ENCODE measurements around the gene CYTL1. TPM values are rescaled to one million over a fixed set of nuclear protein-coding genes. Genes with fewer than 3 reads are reported as not detected.

CYTL1 gene
- total RNA-seq, 2 experiments from 2014 or later = not detected

DNA sequence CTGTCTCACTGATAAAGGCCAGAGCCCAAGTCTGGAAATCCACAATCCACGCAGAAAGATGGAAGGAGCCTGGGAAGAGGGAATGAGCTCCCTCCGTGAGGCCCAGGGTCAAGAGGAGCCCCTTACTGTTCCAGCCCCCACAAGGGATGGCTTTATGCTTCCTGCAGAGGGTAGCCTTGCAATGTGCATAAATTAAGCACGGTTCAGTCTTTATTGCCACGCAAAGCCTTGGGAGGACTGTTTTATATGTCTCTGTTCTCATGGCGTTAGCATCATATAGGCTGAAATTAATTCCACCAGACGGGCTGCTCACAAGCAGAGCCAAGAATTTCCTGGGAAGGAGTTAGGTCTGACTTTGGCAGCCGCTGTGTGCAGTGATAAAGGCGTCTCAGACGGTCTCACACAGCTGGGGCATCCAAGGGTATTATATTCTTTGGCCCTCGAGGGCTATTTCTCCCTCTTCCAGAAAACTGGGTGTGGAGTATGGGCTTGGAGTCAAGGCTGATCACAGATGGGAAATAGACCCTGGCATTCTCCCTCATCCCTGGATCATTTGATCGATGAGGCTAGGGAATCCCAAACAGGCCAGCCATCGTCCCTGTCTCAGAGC lies 38.5 kb downstream of the CYTL1 start:
- ATAC-seq (no peak), DNase-seq (no peak)
- no peak overlapping the region for H3K27ac Mint-ChIP-seq
- no peak for TF ChIP-seq CTCF (IDR thresholded peaks at IDR 0.05)
- no peak overlapping the region for H3K4me3 Mint-ChIP-seq
- intact Hi-C loops (cut with micrococcal nuclease) = no loop called here
- peaks cover 2% of the 10 kb centered on the region for H3K9me3 Mint-ChIP-seq
- CTCF ChIA-PET = no interaction called here
- no peaks in the 10 kb centered on the region for H3K36me3 Mint-ChIP-seq (ENCODE audit: low read depth)
- peaks cover 1% of the 10 kb centered on the region for H3K27me3 Mint-ChIP-seq
- no peaks in the 10 kb centered on the region for H3K4me1 Mint-ChIP-seq (ENCODE audit: low read depth)
- POLR2A ChIA-PET = no interaction called here

DNA sequence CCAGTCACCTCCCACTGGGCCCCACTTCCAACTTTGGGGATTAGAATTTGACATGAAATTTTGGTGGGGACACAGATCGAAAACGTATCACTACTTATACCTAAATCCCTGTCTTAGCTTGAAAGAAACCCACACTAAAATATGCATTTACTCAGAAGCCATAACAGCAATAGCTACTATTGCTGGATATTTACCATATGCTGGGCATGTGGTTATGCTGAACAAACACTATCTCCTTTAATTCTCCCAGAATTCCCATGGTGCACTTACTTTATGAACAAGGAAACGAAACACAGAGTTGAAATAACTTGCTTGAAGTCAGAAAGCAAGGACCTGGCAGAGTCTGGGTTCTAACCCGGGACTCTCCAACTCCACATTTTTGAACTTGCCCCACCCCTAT lies 39.3 kb downstream of the CYTL1 start:
- CTCF ChIA-PET = no interaction called here
- no peaks in the 10 kb centered on the region for H3K4me1 Mint-ChIP-seq (ENCODE audit: low read depth)
- no peak for ATAC-seq
- no peak for DNase-seq
- no peak for TF ChIP-seq CTCF (IDR thresholded peaks at IDR 0.05)
- POLR2A ChIA-PET = no interaction called here
- H3K27me3 Mint-ChIP-seq = peaks cover 1% of the 10 kb centered on the region
- peaks cover 10% of the 10 kb centered on the region for H3K9me3 Mint-ChIP-seq
- no peaks in the 10 kb centered on the region for H3K36me3 Mint-ChIP-seq (ENCODE audit: low read depth)
- H3K4me3 Mint-ChIP-seq = no peak overlapping the region
- intact Hi-C loops (cut with micrococcal nuclease) = no loop called here
- no peak overlapping the region for H3K27ac Mint-ChIP-seq

DNA sequence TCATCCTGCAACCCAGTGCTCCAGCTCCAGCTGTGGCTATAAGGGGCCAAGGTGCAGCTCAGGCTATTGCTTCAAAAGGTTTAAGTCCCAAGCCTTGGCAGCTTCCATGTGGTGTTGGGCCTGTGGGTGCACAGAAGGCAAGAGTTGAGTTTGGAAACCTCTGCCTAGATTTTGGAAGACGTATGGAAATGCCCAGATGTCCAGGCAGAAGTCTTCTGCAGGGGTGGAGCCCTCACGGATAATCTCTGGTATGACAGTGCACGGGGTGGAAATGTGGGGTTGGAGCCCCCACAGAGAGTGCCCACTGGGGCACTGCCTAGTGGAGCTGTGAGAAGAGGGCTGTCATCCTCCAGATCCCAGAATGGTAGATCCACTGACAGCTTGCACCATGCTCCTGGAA lies 44.5 kb downstream of the CYTL1 start:
- Mint-ChIP-seq H3K27me3 (peaks cover 5% of the 10 kb centered on the region), H3K4me3 (no peak overlapping the region), H3K4me1 (ENCODE audit: low read depth) (no peaks in the 10 kb centered on the region), H3K9me3 (peaks cover 13% of the 10 kb centered on the region), H3K27ac (no peak overlapping the region), H3K36me3 (ENCODE audit: low read depth) (no peaks in the 10 kb centered on the region)
- ATAC-seq (no peak), DNase-seq (no peak)
- CTCF ChIA-PET = no interaction called here
- intact Hi-C loops (cut with micrococcal nuclease) = no loop called here
- TF ChIP-seq CTCF (IDR thresholded peaks at IDR 0.05) = no peak
- POLR2A ChIA-PET = no interaction called here

DNA sequence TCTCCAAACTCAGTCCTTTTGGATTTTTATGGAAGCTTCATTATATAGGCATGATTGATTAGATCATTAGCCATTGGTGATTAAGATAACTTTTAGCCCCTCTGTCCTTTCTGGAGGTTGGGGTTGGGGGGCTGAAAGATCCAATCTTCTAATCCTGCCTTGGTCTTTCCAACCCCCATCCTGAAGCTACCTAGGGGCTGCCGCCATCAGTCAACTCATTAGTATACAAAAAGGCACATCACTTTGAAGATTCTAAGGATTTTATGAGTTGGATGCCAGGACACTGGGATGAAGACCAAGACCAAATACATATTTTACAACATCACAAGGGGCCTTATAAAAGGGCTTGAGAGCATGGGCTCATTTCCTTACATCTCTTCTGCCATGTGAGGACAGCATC lies 47.5 kb downstream of the CYTL1 start:
- Mint-ChIP-seq H3K9me3 (peaks cover 11% of the 10 kb centered on the region), H3K4me1 (ENCODE audit: low read depth) (no peaks in the 10 kb centered on the region), H3K4me3 (no peak overlapping the region), H3K27ac (no peak overlapping the region), H3K27me3 (peaks cover 4% of the 10 kb centered on the region), H3K36me3 (ENCODE audit: low read depth) (no peaks in the 10 kb centered on the region)
- CTCF ChIA-PET = no interaction called here
- TF ChIP-seq CTCF (IDR thresholded peaks at IDR 0.05) = no peak
- intact Hi-C loops (cut with micrococcal nuclease) = no loop called here
- POLR2A ChIA-PET = no interaction called here
- no peak for ATAC-seq
- DNase-seq = no peak

GRCh38 chr4:4969298-4969697 lies 50.0 kb downstream of the CYTL1 start:
- ChIA-PET POLR2A (no interaction called here), CTCF (no interaction called here)
- H3K4me1 Mint-ChIP-seq (ENCODE audit: low read depth) = no peaks in the 10 kb centered on the region
- ATAC-seq (no peak), DNase-seq (no peak)
- no peak overlapping the region for H3K27ac Mint-ChIP-seq
- no peak for TF ChIP-seq CTCF (IDR thresholded peaks at IDR 0.05)
- peaks cover 6% of the 10 kb centered on the region for H3K9me3 Mint-ChIP-seq
- H3K4me3 Mint-ChIP-seq = no peak overlapping the region
- H3K27me3 Mint-ChIP-seq = peaks cover 4% of the 10 kb centered on the region
- intact Hi-C loops (cut with micrococcal nuclease) = no loop called here
- H3K36me3 Mint-ChIP-seq (ENCODE audit: low read depth) = no peaks in the 10 kb centered on the region
